HepG2 (cell line): ENCODE results near the gene SLC29A2. TPM values are rescaled to one million over a fixed set of nuclear protein-coding genes. Genes with fewer than 3 reads are reported as not detected.
A peak's percentile ranks its signal among the peaks of the same experiment; 100 is the strongest.

Experiments
- AGO2 ChIP-seq: fragments of 200-400 bp; formaldehyde crosslinking; optimal IDR thresholded peaks from 2 replicates; pipeline ENCODE3; 2017; ENCODE audit warnings: mild to moderate bottlenecking, low read depth, low read length, moderate library complexity
- AHR ChIP-seq: IDR thresholded peaks from 2 replicates; pipeline ENCODE4 v1.6.1; 2018; ENCODE audit warnings: missing genetic modification reagents, missing compliant biosample characterization
- GATAD1 ChIP-seq: IDR thresholded peaks from 2 replicates; pipeline ENCODE4 v1.6.1; 2016; ENCODE audit warnings: missing genetic modification reagents, missing compliant biosample characterization
- ISL2 ChIP-seq: sonication (generic); formaldehyde crosslinking; IDR thresholded peaks from 2 replicates; pipeline ENCODE4 v1.5.0; 2020; ENCODE audit warnings: missing genetic modification reagents
- KLF11 ChIP-seq: IDR thresholded peaks from 2 replicates; pipeline ENCODE4 v1.6.1; 2016; ENCODE audit warnings: missing compliant biosample characterization
- KLF12 ChIP-seq: sonication (generic); formaldehyde crosslinking; IDR thresholded peaks from 2 replicates; pipeline ENCODE4 v1.4.0; 2020; ENCODE audit warnings: missing genetic modification reagents, borderline replicate concordance
- NFE2L2 ChIP-seq: fragments of 150-350 bp; IDR thresholded peaks from 2 replicates; pipeline ENCODE4 v1.6.1; 2014; ENCODE audit warnings: low read length
- PCBP1 ChIP-seq: fragments of 200-400 bp; formaldehyde crosslinking; IDR thresholded peaks from 2 replicates; pipeline ENCODE4 v1.6.1; 2017; ENCODE audit warnings: mild to moderate bottlenecking, low read depth, low read length, borderline replicate concordance
- RXRA ChIP-seq: sonication (generic); formaldehyde crosslinking; IDR thresholded peaks from 2 replicates; pipeline ENCODE4 v1.5.1; 2020; ENCODE audit warnings: missing genetic modification reagents
- SIX4 ChIP-seq: sonication (generic); formaldehyde crosslinking; IDR thresholded peaks from 2 replicates; pipeline ENCODE4 v1.4.0; 2020; ENCODE audit warnings: missing genetic modification reagents
- STAG1 ChIP-seq: sonication (generic); formaldehyde crosslinking; IDR thresholded peaks from 2 replicates; pipeline ENCODE4 v1.4.0; 2020; ENCODE audit warnings: missing genetic modification reagents
- TFDP1 ChIP-seq: IDR thresholded peaks from 2 replicates; pipeline ENCODE4 v1.6.1; 2016; ENCODE audit warnings: missing compliant biosample characterization, missing genetic modification reagents, borderline replicate concordance
- TSC22D2 ChIP-seq: sonication (generic); formaldehyde crosslinking; IDR thresholded peaks from 2 replicates; pipeline ENCODE4 v1.5.1; 2020; ENCODE audit warnings: missing genetic modification reagents, mild to moderate bottlenecking, borderline replicate concordance
- ZBTB49 ChIP-seq: sonication (generic); formaldehyde crosslinking; IDR thresholded peaks from 2 replicates; pipeline ENCODE4 v1.4.0; 2020; ENCODE audit warnings: missing genetic modification reagents, borderline replicate concordance
- ZNF564 ChIP-seq: sonication (generic); formaldehyde crosslinking; IDR thresholded peaks from 2 replicates; pipeline ENCODE4 v1.8.1; 2023; ENCODE audit warnings: mild to moderate bottlenecking, missing genetic modification reagents
- ZNF574 ChIP-seq: sonication (generic); formaldehyde crosslinking; IDR thresholded peaks from 2 replicates; pipeline ENCODE4 v1.4.0; 2020; ENCODE audit warnings: missing genetic modification reagents
- ZNF790 ChIP-seq: sonication (generic); formaldehyde crosslinking; IDR thresholded peaks from 2 replicates; pipeline ENCODE4 v1.8.0; 2022; ENCODE audit warnings: missing genetic modification reagents, mild to moderate bottlenecking, borderline replicate concordance
- ZNF839 ChIP-seq: sonication (generic); formaldehyde crosslinking; IDR thresholded peaks from 2 replicates; pipeline ENCODE4 v1.4.0; 2020; ENCODE audit warnings: missing genetic modification reagents, mild to moderate bottlenecking, borderline replicate concordance
- polyA plus RNA-seq, 8 experiments: library from polyadenylated mRNA; depleted of rRNA in 3 of 8; stranded (reverse) in 7 of 8; unstranded in 1 of 8; fragments of >200 nt; fragmentation: Illumina TruSeq in 4 of 8; extraction: Trizol in 4 of 8; gene quantifications; 2 replicates each; pipeline versions ENCODE4 v1.2.1 to v1.2.3, GENCODE V29; 2011 to 2016; ENCODE audit warnings: low read depth in 4 of 8, missing spikeins in 1 of 8, mixed read lengths in 1 of 8; ENCODE audit not compliant: insufficient read depth in 1 of 8
- total RNA-seq, 5 experiments: library from RNA; depleted of rRNA; stranded (reverse); fragments of >200 nt; fragmentation: Illumina TruSeq; extraction: Trizol; gene quantifications; 2 replicates each; pipeline ENCODE4 v1.2.3, GENCODE V29; 2016; ENCODE audit warnings: low read depth in 1 of 5
- TF ChIP-seq, protein P1 (sequence below): sonication (generic); formaldehyde crosslinking; IDR thresholded peaks from 2 replicates; pipeline ENCODE4 v1.4.0; 2020; ENCODE audit warnings: mild to moderate bottlenecking, missing genetic modification reagents
- TF ChIP-seq, protein P2 (sequence below): sonication (generic); formaldehyde crosslinking; IDR thresholded peaks from 2 replicates; pipeline ENCODE4 v1.8.1; 2023; ENCODE audit warnings: mild to moderate bottlenecking, moderate library complexity, missing genetic modification reagents

The SLC29A2 gene
- total and polyA plus RNA-seq, 2 of the 13 experiments (the other 11 are each of a cell fraction or from before 2014, with no cell fraction given): 0.63 to 0.66 TPM

- TF ChIP-seq ZBTB49 (no peak), ZNF790 (CRISPR knock-in tag) (0 out of 2 replicates have a peak, but pooled peaks have one; percentile 45), RXRA (CRISPR knock-in tag) (peak; percentile 52; the same call in 1 of the 2 replicates), TSC22D2 (CRISPR knock-in tag) (no peak), ZNF839 (CRISPR knock-in tag) (peak; percentile 76; the same call in 1 of the 2 replicates), NFE2L2 (no peak), KLF11 (CRISPR knock-in tag) (no peak), ZNF574 (CRISPR knock-in tag) (peak; percentile 21; the same call in 1 of the 2 replicates), ISL2 (CRISPR knock-in tag) (peak; percentile 57; the same call in 1 of the 2 replicates), AGO2 (peak; percentile 64), SIX4 (no peak), GATAD1 (CRISPR knock-in tag) (peak; percentile 51; the same call in 1 of the 2 replicates), PCBP1 (no peak), AHR (no peak), ZNF564 (CRISPR knock-in tag) (peak; percentile 77; the same call in 1 of the 2 replicates), STAG1 (CRISPR knock-in tag) (0 out of 2 replicates have a peak, but pooled peaks have one; percentile 2), KLF12 (0 out of 2 replicates have a peak, but pooled peaks have one; percentile 59), TFDP1 (CRISPR knock-in tag) (no peak)
- TF ChIP-seq, protein P1, sequence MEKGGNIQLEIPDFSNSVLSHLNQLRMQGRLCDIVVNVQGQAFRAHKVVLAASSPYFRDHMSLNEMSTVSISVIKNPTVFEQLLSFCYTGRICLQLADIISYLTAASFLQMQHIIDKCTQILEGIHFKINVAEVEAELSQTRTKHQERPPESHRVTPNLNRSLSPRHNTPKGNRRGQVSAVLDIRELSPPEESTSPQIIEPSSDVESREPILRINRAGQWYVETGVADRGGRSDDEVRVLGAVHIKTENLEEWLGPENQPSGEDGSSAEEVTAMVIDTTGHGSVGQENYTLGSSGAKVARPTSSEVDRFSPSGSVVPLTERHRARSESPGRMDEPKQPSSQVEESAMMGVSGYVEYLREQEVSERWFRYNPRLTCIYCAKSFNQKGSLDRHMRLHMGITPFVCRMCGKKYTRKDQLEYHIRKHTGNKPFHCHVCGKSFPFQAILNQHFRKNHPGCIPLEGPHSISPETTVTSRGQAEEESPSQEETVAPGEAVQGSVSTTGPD (CRISPR knock-in tag): no peak
- TF ChIP-seq, protein P2, sequence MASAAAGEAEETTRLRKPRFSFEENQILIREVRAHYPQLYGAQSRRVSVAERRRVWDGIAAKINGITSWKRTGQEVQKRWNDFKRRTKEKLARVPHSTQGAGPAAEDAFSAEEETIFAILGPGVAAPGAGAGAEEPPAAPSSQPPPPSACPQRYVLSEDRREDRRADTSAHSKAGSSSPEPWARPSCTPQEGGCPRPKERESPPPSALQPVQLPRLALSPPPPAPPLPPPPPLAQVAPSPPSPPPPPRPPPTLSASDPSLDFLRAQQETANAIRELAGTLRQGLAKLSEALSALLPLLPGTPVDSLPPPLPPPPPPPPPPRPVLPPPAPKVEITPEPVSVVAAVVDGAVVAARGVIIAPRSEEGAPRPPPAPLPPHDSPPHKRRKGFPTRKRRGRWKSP (CRISPR knock-in tag): peak; percentile 38
Measured at GRCh38 chr11:66346476-66347424, 24.8 kb downstream of the SLC29A2 start (continued).
